Measurements from ENCODE around the gene SHE.
A peak's percentile ranks its signal among the peaks of the same experiment; 100 is the strongest.

DNA sequence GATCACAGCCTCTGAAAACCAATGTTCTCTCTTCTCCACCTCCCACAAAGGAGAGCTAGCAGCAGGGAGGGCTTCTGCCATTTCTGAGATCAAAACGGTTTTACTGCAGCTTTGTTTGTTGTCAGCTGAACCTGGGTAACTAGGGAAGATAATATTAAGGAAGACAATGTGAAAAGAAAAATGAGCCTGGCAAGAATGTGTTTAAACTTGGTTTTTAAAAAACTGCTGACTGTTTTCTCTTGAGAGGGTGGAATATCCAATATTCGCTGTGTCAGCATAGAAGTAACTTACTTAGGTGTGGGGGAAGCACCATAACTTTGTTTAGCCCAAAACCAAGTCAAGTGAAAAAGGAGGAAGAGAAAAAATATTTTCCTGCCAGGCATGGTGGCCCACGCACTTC, 36.0 kb downstream of the SHE start:
- no peak for TF ChIP-seq POLR2A (IDR thresholded peaks at IDR 0.05)
- TF ChIP-seq, protein P1, sequence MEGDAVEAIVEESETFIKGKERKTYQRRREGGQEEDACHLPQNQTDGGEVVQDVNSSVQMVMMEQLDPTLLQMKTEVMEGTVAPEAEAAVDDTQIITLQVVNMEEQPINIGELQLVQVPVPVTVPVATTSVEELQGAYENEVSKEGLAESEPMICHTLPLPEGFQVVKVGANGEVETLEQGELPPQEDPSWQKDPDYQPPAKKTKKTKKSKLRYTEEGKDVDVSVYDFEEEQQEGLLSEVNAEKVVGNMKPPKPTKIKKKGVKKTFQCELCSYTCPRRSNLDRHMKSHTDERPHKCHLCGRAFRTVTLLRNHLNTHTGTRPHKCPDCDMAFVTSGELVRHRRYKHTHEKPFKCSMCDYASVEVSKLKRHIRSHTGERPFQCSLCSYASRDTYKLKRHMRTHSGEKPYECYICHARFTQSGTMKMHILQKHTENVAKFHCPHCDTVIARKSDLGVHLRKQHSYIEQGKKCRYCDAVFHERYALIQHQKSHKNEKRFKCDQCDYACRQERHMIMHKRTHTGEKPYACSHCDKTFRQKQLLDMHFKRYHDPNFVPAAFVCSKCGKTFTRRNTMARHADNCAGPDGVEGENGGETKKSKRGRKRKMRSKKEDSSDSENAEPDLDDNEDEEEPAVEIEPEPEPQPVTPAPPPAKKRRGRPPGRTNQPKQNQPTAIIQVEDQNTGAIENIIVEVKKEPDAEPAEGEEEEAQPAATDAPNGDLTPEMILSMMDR (IDR thresholded peaks at IDR 0.05), result no peak
- TF ChIP-seq EP300 (IDR thresholded peaks at IDR 0.05), result no peak
- TF ChIP-seq POLR2AphosphoS5 (IDR thresholded peaks at IDR 0.05), result peak in 1 of 4 donors; percentile 11

All from sigmoid colon (tissue), 4 donors.